ENCODE data around the gene GMEB2. TPM values are rescaled to one million over a fixed set of nuclear protein-coding genes. Genes with fewer than 3 reads are reported as not detected.
"Not testable (repeated sequence)": the region's sequence is repeated elsewhere in the genome, so short reads cannot be mapped to it uniquely, and the experiment has no call there.

GMEB2 gene
- total RNA-seq, 1 experiment from 2014 or later = 21.5 TPM

- TF ChIP-seq CTCF (IDR thresholded peaks at IDR 0.05; ENCODE audit: insufficient read depth in 1 of 2, low read depth in 1 of 2, low read length in 1 of 2, severe bottlenecking in 1 of 2, unreplicated experiment in 1 of 2) = no peak
- intact Hi-C loops (cut with micrococcal nuclease; ENCODE audit: unreplicated experiment) = no loop called here
- Histone ChIP-seq H3K9me3 (no peaks in the 10 kb centered on the region), H3K4me3 (ENCODE audit: low read depth, low read length) (no peak overlapping the region), H3K4me1 (no peaks in the 10 kb centered on the region), H3K36me3 (ENCODE audit: control insufficient read depth, insufficient read depth, low read length) (no peaks in the 10 kb centered on the region), H3K27me3 (replicated peaks; ENCODE audit: control insufficient read depth, insufficient read depth, low read length) (no peaks in the 10 kb centered on the region)
- POLR2A ChIA-PET = no interaction called here
- H3K4me3 Mint-ChIP-seq (ENCODE audit: unreplicated experiment) = no peak overlapping the region
- CTCF ChIA-PET = no interaction called here
- no TSS peak for BruUV-seq (replicated peaks)
- no peaks in the 10 kb centered on the region for H3K9me3 Mint-ChIP-seq (ENCODE audit: unreplicated experiment)
- DNase-seq = no peak
- H3K36me3 Mint-ChIP-seq (ENCODE audit: insufficient read depth, unreplicated experiment) = peaks cover 17% of the 10 kb centered on the region
- H3K27ac Mint-ChIP-seq (ENCODE audit: unreplicated experiment) = no peak overlapping the region
- H3K4me1 Mint-ChIP-seq (ENCODE audit: low read depth, unreplicated experiment) = peaks cover 6% of the 10 kb centered on the region
- H3K27me3 Mint-ChIP-seq (ENCODE audit: insufficient read depth, unreplicated experiment) = no peaks in the 10 kb centered on the region
Observed at GRCh38 chr20:63672666-63673065, 45.8 kb upstream of the GMEB2 start.

- CTCF ChIA-PET; H3K4me1 ChIP-seq; intact Hi-C loops (cut with micrococcal nuclease; ENCODE audit: unreplicated experiment); POLR2A ChIA-PET; H3K27ac Mint-ChIP-seq (ENCODE audit: unreplicated experiment); H3K27me3 ChIP-seq (replicated peaks; ENCODE audit: control insufficient read depth, insufficient read depth, low read length); H3K9me3 ChIP-seq; H3K4me3 Mint-ChIP-seq (ENCODE audit: unreplicated experiment); H3K27me3 Mint-ChIP-seq (ENCODE audit: insufficient read depth, unreplicated experiment); H3K4me1 Mint-ChIP-seq (ENCODE audit: low read depth, unreplicated experiment); H3K4me3 ChIP-seq (ENCODE audit: low read depth, low read length); H3K9me3 Mint-ChIP-seq (ENCODE audit: unreplicated experiment); BruUV-seq (replicated peaks); DNase-seq; H3K36me3 ChIP-seq (ENCODE audit: control insufficient read depth, insufficient read depth, low read length): not testable (repeated sequence)
- H3K36me3 Mint-ChIP-seq (ENCODE audit: insufficient read depth, unreplicated experiment) = peaks cover 17% of the 10 kb centered on the region
Observed at GRCh38 chr20:63671695-63672094, 44.8 kb upstream of the GMEB2 start.

GRCh38 chr20:63668351-63668750 is 41.5 kb upstream of the GMEB2 start:
- H3K4me1 Mint-ChIP-seq (ENCODE audit: low read depth, unreplicated experiment) = peaks cover 6% of the 10 kb centered on the region
- Histone ChIP-seq H3K27me3 (replicated peaks; ENCODE audit: control insufficient read depth, insufficient read depth, low read length) (no peaks in the 10 kb centered on the region), H3K9me3 (no peaks in the 10 kb centered on the region), H3K4me1 (no peaks in the 10 kb centered on the region), H3K4me3 (ENCODE audit: low read depth, low read length) (no peak overlapping the region), H3K36me3 (ENCODE audit: control insufficient read depth, insufficient read depth, low read length) (no peaks in the 10 kb centered on the region)
- no peaks in the 10 kb centered on the region for H3K27me3 Mint-ChIP-seq (ENCODE audit: insufficient read depth, unreplicated experiment)
- ChIA-PET POLR2A (no interaction called here), CTCF (interaction anchor here (0.5 kb wide), 1 partner anchor 513 kb away, joined by 6 read pairs; no protein-coding TSS in a partner anchor)
- H3K27ac Mint-ChIP-seq (ENCODE audit: unreplicated experiment) = no peak overlapping the region
- intact Hi-C loops (cut with micrococcal nuclease; ENCODE audit: unreplicated experiment) = no loop called here
- no peak overlapping the region for H3K4me3 Mint-ChIP-seq (ENCODE audit: unreplicated experiment)
- no peaks in the 10 kb centered on the region for H3K9me3 Mint-ChIP-seq (ENCODE audit: unreplicated experiment)
- no TSS peak for BruUV-seq (replicated peaks)
- DNase-seq = no peak
- H3K36me3 Mint-ChIP-seq (ENCODE audit: insufficient read depth, unreplicated experiment) = peaks cover 18% of the 10 kb centered on the region
- TF ChIP-seq CTCF (IDR thresholded peaks at IDR 0.05; ENCODE audit: insufficient read depth in 1 of 2, low read depth in 1 of 2, low read length in 1 of 2, severe bottlenecking in 1 of 2, unreplicated experiment in 1 of 2) = no peak

GRCh38 chr20:63667858-63668257 is 41.0 kb upstream of the GMEB2 start:
- H3K36me3 ChIP-seq (ENCODE audit: control insufficient read depth, insufficient read depth, low read length) = no peaks in the 10 kb centered on the region
- DNase-seq = no peak
- no peak for TF ChIP-seq CTCF (IDR thresholded peaks at IDR 0.05; ENCODE audit: insufficient read depth in 1 of 2, low read depth in 1 of 2, low read length in 1 of 2, severe bottlenecking in 1 of 2, unreplicated experiment in 1 of 2)
- Mint-ChIP-seq H3K27ac (ENCODE audit: unreplicated experiment) (no peak overlapping the region), H3K27me3 (ENCODE audit: insufficient read depth, unreplicated experiment) (no peaks in the 10 kb centered on the region), H3K4me1 (ENCODE audit: low read depth, unreplicated experiment) (peaks cover 6% of the 10 kb centered on the region), H3K4me3 (ENCODE audit: unreplicated experiment) (no peak overlapping the region), H3K36me3 (ENCODE audit: insufficient read depth, unreplicated experiment) (peaks cover 18% of the 10 kb centered on the region), H3K9me3 (ENCODE audit: unreplicated experiment) (no peaks in the 10 kb centered on the region)
- no TSS peak for BruUV-seq (replicated peaks)
- intact Hi-C loops (cut with micrococcal nuclease; ENCODE audit: unreplicated experiment) = no loop called here
- ChIA-PET POLR2A (no interaction called here), CTCF (no interaction called here)
- no peaks in the 10 kb centered on the region for H3K9me3 ChIP-seq
- no peaks in the 10 kb centered on the region for H3K27me3 ChIP-seq (replicated peaks; ENCODE audit: control insufficient read depth, insufficient read depth, low read length)
- H3K4me3 ChIP-seq (ENCODE audit: low read depth, low read length) = no peak overlapping the region
- no peaks in the 10 kb centered on the region for H3K4me1 ChIP-seq

All from Caco-2 (cell line).